Measurements from ENCODE around the gene ARFGEF2.

Gene ARFGEF2

GRCh38 chr20:48899881-48900280, 21.6 kb upstream of the ARFGEF2 start:
- no peak for DNase-seq

- DNase-seq = no peak
Observed at GRCh38 chr20:48901326-48901725, 20.2 kb upstream of the ARFGEF2 start.

GRCh38 chr20:48903705-48904104, 17.8 kb upstream of the ARFGEF2 start:
- DNase-seq = no peak

- peak; percentile 49 to 60 for DNase-seq
Observed at GRCh38 chr20:48904566-48905296, 16.8 kb upstream of the ARFGEF2 start.

- no peak for DNase-seq
Observed at GRCh38 chr20:48905297-48905647, 16.2 kb upstream of the ARFGEF2 start.

- DNase-seq = no peak
Observed at GRCh38 chr20:48906221-48906877, 15.2 kb upstream of the ARFGEF2 start.

GRCh38 chr20:48908656-48909319, 12.7 kb upstream of the ARFGEF2 start:
- no peak for DNase-seq

- DNase-seq = no peak
Observed at GRCh38 chr20:48909910-48910309, 11.6 kb upstream of the ARFGEF2 start.

- DNase-seq = no peak
Observed at GRCh38 chr20:48910347-48910781, 11.1 kb upstream of the ARFGEF2 start.

GRCh38 chr20:48912065-48912464, 9.4 kb upstream of the ARFGEF2 start:
- no peak for DNase-seq

GRCh38 chr20:48916699-48917098, 4.8 kb upstream of the ARFGEF2 start:
- DNase-seq = no peak

- DNase-seq = no peak
Observed at GRCh38 chr20:48919336-48919881, 2.1 kb upstream of the ARFGEF2 start.

GRCh38 chr20:48919882-48920526, 1.5 kb upstream of the ARFGEF2 start:
- no peak for DNase-seq

GRCh38 chr20:48920527-48921167, 864 bp upstream of the ARFGEF2 start:
- no peak for DNase-seq

- no peak for DNase-seq
Observed at GRCh38 chr20:48921883-48922820, 641 bp downstream of the ARFGEF2 start.

- DNase-seq = no peak
Observed at GRCh38 chr20:48923149-48923718, 1.7 kb downstream of the ARFGEF2 start.

- DNase-seq = no peak
Observed at GRCh38 chr20:48924756-48925109, 3.2 kb downstream of the ARFGEF2 start.

- DNase-seq = no peak
Observed at GRCh38 chr20:48926267-48926666, 4.8 kb downstream of the ARFGEF2 start.

GRCh38 chr20:48926821-48927220, 5.3 kb downstream of the ARFGEF2 start:
- no peak for DNase-seq

GRCh38 chr20:48928832-48929725, 7.6 kb downstream of the ARFGEF2 start:
- no peak for DNase-seq
